22Rv1 (cell line): ENCODE results near the gene NALCN.
A peak's percentile ranks its signal among the peaks of the same experiment; 100 is the strongest.

ENCODE experiments used
- H3K27ac ChIP-seq: fragments of 450-650 bp; 2 replicates; pipeline ENCODE4 v1.5.1; 2017
- CTCF ChIP-seq: fragments of 450-650 bp; IDR thresholded peaks from 2 replicates; pipeline ENCODE4 v1.5.1; 2017; ENCODE audit warnings: mild to moderate bottlenecking
- ZFX ChIP-seq: fragments of 450-650 bp; IDR thresholded peaks from 2 replicates; pipeline ENCODE4 v1.6.1; 2017; ENCODE audit warnings: antibody characterized with exemption, borderline replicate concordance

Gene NALCN

GRCh38 chr13:101416181-101417042 is at the start of gene NALCN:
Gene NALCN, minus strand, starts transcription at chr13:101416508. Its CDS starts 17,382 bp downstream, at chr13:101399126.
- TF ChIP-seq CTCF (no peak), ZFX (no peak)
- H3K27ac ChIP-seq = no peak within 1 kb of the TSS

GRCh38 chr13:101465877-101466276 is 49.6 kb upstream of the NALCN start:
- H3K27ac ChIP-seq = no peak overlapping the region
- TF ChIP-seq ZFX (no peak), CTCF (no peak)

- H3K27ac ChIP-seq = no peak overlapping the region
- TF ChIP-seq CTCF = no peak
- no peak for TF ChIP-seq ZFX
Measured at GRCh38 chr13:101457176-101457575, 40.9 kb upstream of the NALCN start.

GRCh38 chr13:101455863-101456262 is 39.6 kb upstream of the NALCN start:
- TF ChIP-seq CTCF (no peak), ZFX (no peak)
- H3K27ac ChIP-seq = no peak overlapping the region

GRCh38 chr13:101454767-101455166 is 38.5 kb upstream of the NALCN start:
- no peak overlapping the region for H3K27ac ChIP-seq
- no peak for TF ChIP-seq ZFX

- H3K27ac ChIP-seq = no peak overlapping the region
- TF ChIP-seq ZFX = no peak
- TF ChIP-seq CTCF = peak; percentile 81
Measured at GRCh38 chr13:101453784-101454201, 37.5 kb upstream of the NALCN start.

GRCh38 chr13:101452519-101453485 is 36.5 kb upstream of the NALCN start, which contains the start of gene ITGBL1:
Gene ITGBL1, plus strand, starts transcription at chr13:101452675. Its CDS starts 159 bp downstream, at chr13:101452834.
- no peak for TF ChIP-seq CTCF
- TF ChIP-seq ZFX = no peak
- no peak within 1 kb of the TSS for H3K27ac ChIP-seq
